PC-3 (cell line): ENCODE results near the gene SDK2.

Experiments
- EZH2 ChIP-seq: fragments of 300-600 bp; sonication (generic); IDR thresholded peaks from one replicate; pipeline ENCODE4 v1.6.1; 2017; ENCODE audit warnings: antibody characterized with exemption, mild to moderate bottlenecking, low read length; ENCODE audit not compliant: unreplicated experiment
- EZH2phosphoT487 ChIP-seq: fragments of 300-600 bp; sonication (generic); IDR thresholded peaks from 2 replicates; pipeline ENCODE4 v1.6.1; 2018; ENCODE audit warnings: mild to moderate bottlenecking, antibody characterized with exemption, low read length, borderline replicate concordance
- TF ChIP-seq, protein P1 (sequence below): fragments of 300-600 bp; sonication (generic); conservative IDR thresholded peaks from 2 replicates; pipeline ENCODE4 v1.5.1; 2017; ENCODE audit warnings: antibody characterized with exemption, low read depth, mild to moderate bottlenecking, low read length

DNA sequence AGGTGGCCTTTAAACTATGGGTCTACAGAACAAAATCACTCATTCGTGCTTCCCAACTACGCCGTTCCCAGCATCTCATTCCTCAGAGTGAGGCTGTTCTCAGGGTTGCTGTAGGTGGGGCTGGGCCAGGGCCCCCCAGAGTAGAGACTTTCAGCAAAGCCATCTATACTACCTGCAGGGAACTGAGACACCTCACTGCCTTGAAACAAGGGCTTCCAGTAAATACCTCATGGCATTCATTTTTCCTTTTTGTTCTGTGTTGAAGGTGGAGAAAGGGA is 4.2 kb upstream of the SDK2 start:
- TF ChIP-seq, protein P1, sequence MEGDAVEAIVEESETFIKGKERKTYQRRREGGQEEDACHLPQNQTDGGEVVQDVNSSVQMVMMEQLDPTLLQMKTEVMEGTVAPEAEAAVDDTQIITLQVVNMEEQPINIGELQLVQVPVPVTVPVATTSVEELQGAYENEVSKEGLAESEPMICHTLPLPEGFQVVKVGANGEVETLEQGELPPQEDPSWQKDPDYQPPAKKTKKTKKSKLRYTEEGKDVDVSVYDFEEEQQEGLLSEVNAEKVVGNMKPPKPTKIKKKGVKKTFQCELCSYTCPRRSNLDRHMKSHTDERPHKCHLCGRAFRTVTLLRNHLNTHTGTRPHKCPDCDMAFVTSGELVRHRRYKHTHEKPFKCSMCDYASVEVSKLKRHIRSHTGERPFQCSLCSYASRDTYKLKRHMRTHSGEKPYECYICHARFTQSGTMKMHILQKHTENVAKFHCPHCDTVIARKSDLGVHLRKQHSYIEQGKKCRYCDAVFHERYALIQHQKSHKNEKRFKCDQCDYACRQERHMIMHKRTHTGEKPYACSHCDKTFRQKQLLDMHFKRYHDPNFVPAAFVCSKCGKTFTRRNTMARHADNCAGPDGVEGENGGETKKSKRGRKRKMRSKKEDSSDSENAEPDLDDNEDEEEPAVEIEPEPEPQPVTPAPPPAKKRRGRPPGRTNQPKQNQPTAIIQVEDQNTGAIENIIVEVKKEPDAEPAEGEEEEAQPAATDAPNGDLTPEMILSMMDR = no peak
- TF ChIP-seq EZH2 (no peak), EZH2phosphoT487 (no peak)
